NCI-H2227 treated with DMSO at 0.1 percent for 48 hours (cell line): Measurements from ENCODE around the gene CMIP.
"Not testable (repeated sequence)": the region's sequence is repeated elsewhere in the genome, so short reads cannot be mapped to it uniquely, and the experiment has no call there.

Experiments
- DNase-seq: peaks from one replicate; lab custom pipeline; 2025; lab: John Stamatoyannopoulos, UW

The CMIP gene

GRCh38 chr16:81686391-81687130 lies 242.0 kb downstream of the CMIP start:
- no peak for DNase-seq

- no peak for DNase-seq
Observed at GRCh38 chr16:81687131-81687456, 242.5 kb downstream of the CMIP start.

- no peak for DNase-seq
Observed at GRCh38 chr16:81688182-81688581, 243.6 kb downstream of the CMIP start.

GRCh38 chr16:81688839-81689238 lies 244.2 kb downstream of the CMIP start:
- not testable (repeated sequence) for DNase-seq

- no peak for DNase-seq
Observed at GRCh38 chr16:81692021-81692420, 247.4 kb downstream of the CMIP start.

GRCh38 chr16:81692571-81692970 lies 248.0 kb downstream of the CMIP start:
- DNase-seq, result no peak

- no peak for DNase-seq
Observed at GRCh38 chr16:81693041-81693743, 248.6 kb downstream of the CMIP start.

GRCh38 chr16:81693744-81694303 lies 249.2 kb downstream of the CMIP start:
- no peak for DNase-seq

GRCh38 chr16:81694494-81695280 lies 250.1 kb downstream of the CMIP start:
- DNase-seq, result no peak

GRCh38 chr16:81695321-81696165 lies 250.9 kb downstream of the CMIP start:
- no peak for DNase-seq

- no peak for DNase-seq
Observed at GRCh38 chr16:81696166-81696960, 251.8 kb downstream of the CMIP start.

GRCh38 chr16:81696961-81697615 lies 252.5 kb downstream of the CMIP start:
- DNase-seq, result no peak

- DNase-seq, result peak; percentile 58
Observed at GRCh38 chr16:81697616-81698309, 253.2 kb downstream of the CMIP start.

- DNase-seq, result no peak
Observed at GRCh38 chr16:81698310-81698641, 253.7 kb downstream of the CMIP start.

- DNase-seq, result no peak
Observed at GRCh38 chr16:81699596-81699995, 255.0 kb downstream of the CMIP start.

- DNase-seq, result no peak
Observed at GRCh38 chr16:81700071-81700779, 255.6 kb downstream of the CMIP start.

- no peak for DNase-seq
Observed at GRCh38 chr16:81700780-81701165, 256.2 kb downstream of the CMIP start.

- no peak for DNase-seq
Observed at GRCh38 chr16:81701296-81701970, 256.8 kb downstream of the CMIP start.

GRCh38 chr16:81702506-81702905 lies 257.9 kb downstream of the CMIP start:
- no peak for DNase-seq
